B cell (primary cell): ENCODE data around the gene SLC44A4. TPM values are rescaled to one million over a fixed set of nuclear protein-coding genes. Genes with fewer than 3 reads are reported as not detected.

ENCODE experiments used
- ATAC-seq: fragments of 200-7000 bp; cut with Tn5 transposase; one replicate; pipeline ENCODE4 v1.10.0; 2021; ENCODE audit warnings: low read depth, mild to moderate bottlenecking, moderate number of reproducible peaks, moderate library complexity
- CTCF ChIA-PET: fragments of 350-600 bp; sonication (Branson Sonifier 250); formaldehyde crosslinking; loops from one replicate; lab custom pipeline; 2021; ENCODE audit warnings: antibody characterized with exemption, inconsistent platforms; lab: Charles Lee
- POLR2A ChIA-PET: fragments of 350-600 bp; sonication (Branson Sonifier 250); formaldehyde crosslinking; loops from one replicate; lab custom pipeline; 2021; ENCODE audit warnings: antibody characterized with exemption; lab: Charles Lee
- DNase-seq: peaks from one replicate; pipeline ENCODE4 v3.0.0; 2013
- H2AFZ ChIP-seq: 2 replicates; pipeline ENCODE4 v1.6.1; 2012; ENCODE audit warnings: mild to moderate bottlenecking, low read depth, low read length; ENCODE audit not compliant: insufficient read depth, poor library complexity, severe bottlenecking
- H3K27ac ChIP-seq, 2 donors: 1 replicate in 1 of 2; 2 replicates in 1 of 2; pipeline ENCODE4 v1.5.1; 2012 to 2013; ENCODE audit warnings: low read length in 2 of 2, mild to moderate bottlenecking in 2 of 2, moderate library complexity in 1 of 2
- H3K27me3 ChIP-seq, 4 experiments: fragments of 200-600 bp in 1 of 4; sonication (generic) in 1 of 4; replicated peaks in 1 of 4; 1 replicate in 2 of 4; 2 replicates in 2 of 4; pipeline versions ENCODE4 v1.6.1 to v1.7.0; 2013 to 2016; ENCODE audit warnings: low read length in 3 of 4, mild to moderate bottlenecking in 2 of 4, mixed read lengths in 1 of 4, moderate library complexity in 1 of 4; ENCODE audit not compliant: insufficient read depth in 4 of 4, control insufficient read depth in 3 of 4; ENCODE audit errors: control extremely low read depth in 1 of 4
- H3K36me3 ChIP-seq, 2 experiments: replicated peaks in 1 of 2; 1 replicate in 1 of 2; 2 replicates in 1 of 2; pipeline versions ENCODE4 v1.6.1 to v1.7.1; 2013; ENCODE audit warnings: low read length in 1 of 2; ENCODE audit not compliant: insufficient read depth in 2 of 2, control insufficient read depth in 1 of 2; ENCODE audit errors: control extremely low read depth in 1 of 2, extremely low read depth in 1 of 2
- H3K4me1 ChIP-seq, 2 donors: fragments of 200-600 bp in 1 of 2; sonication (generic) in 1 of 2; 1 replicate in 1 of 2; 2 replicates in 1 of 2; pipeline versions ENCODE4 v1.5.1 to v1.6.1; 2013 to 2017; ENCODE audit warnings: low read length in 2 of 2; ENCODE audit not compliant: control insufficient read depth in 2 of 2, insufficient read depth in 2 of 2
- H3K4me2 ChIP-seq: replicated peaks from 2 replicates; pipeline ENCODE3; 2012; ENCODE audit warnings: mild to moderate bottlenecking, low read depth, low read length; ENCODE audit not compliant: poor library complexity, severe bottlenecking
- H3K4me3 ChIP-seq, 5 experiments: fragments of 200-600 bp in 1 of 5; sonication (generic) in 1 of 5; 1 replicate in 3 of 5; 2 replicates in 2 of 5; pipeline versions ENCODE4 v1.5.1 to v1.7.0; 2011 to 2016; ENCODE audit warnings: low read length in 4 of 5, mild to moderate bottlenecking in 4 of 5, low read depth in 2 of 5, control low read depth in 1 of 5, moderate library complexity in 1 of 5; ENCODE audit not compliant: insufficient read depth in 1 of 5; ENCODE audit errors: control extremely low read depth in 1 of 5, extremely low read depth in 1 of 5
- H3K79me2 ChIP-seq: fragments of 200-600 bp; sonication (generic); one replicate; pipeline ENCODE4 v1.6.0; 2016; ENCODE audit warnings: low read length; ENCODE audit not compliant: control insufficient read depth, insufficient read depth
- H3K9ac ChIP-seq: fragments of 200-600 bp; sonication (generic); 2 replicates; pipeline ENCODE4 v1.6.1; 2017; ENCODE audit warnings: mild to moderate bottlenecking, low read length, moderate library complexity
- H3K9me3 ChIP-seq, 3 donors: one replicate each; pipeline versions ENCODE4 v1.6.1 to v1.7.1; 2013; ENCODE audit warnings: low read length in 2 of 3; ENCODE audit not compliant: control insufficient read depth in 2 of 3, insufficient read depth in 1 of 3; ENCODE audit errors: control extremely low read depth in 1 of 3
- H4K20me1 ChIP-seq: 2 replicates; pipeline ENCODE4 v1.6.0; 2012; ENCODE audit warnings: mild to moderate bottlenecking, low read length; ENCODE audit not compliant: insufficient read depth, control insufficient read depth, poor library complexity, severe bottlenecking
- H3K27ac Mint-ChIP-seq: one replicate; pipeline ENCODE4 v1.8.0; 2021; ENCODE audit warnings: mixed read lengths
- H3K27me3 Mint-ChIP-seq: one replicate; pipeline ENCODE4 v1.8.0; 2021; ENCODE audit warnings: mixed read lengths
- H3K4me1 Mint-ChIP-seq: one replicate; pipeline ENCODE4 v1.8.0; 2021; ENCODE audit warnings: mixed read lengths
- H3K4me3 Mint-ChIP-seq: one replicate; pipeline ENCODE4 v1.8.0; 2021; ENCODE audit warnings: mixed read lengths
- H3K9me3 Mint-ChIP-seq: one replicate; pipeline ENCODE4 v1.8.0; 2022; ENCODE audit warnings: mixed read lengths; ENCODE audit not compliant: insufficient read depth
- CTCF ChIP-seq: fragments of 200-600 bp; IDR thresholded peaks from one replicate; pipeline ENCODE4 v1.8.0; 2022; ENCODE audit warnings: antibody characterized with exemption, mild to moderate bottlenecking
- EZH2 ChIP-seq: IDR thresholded peaks from 2 replicates; pipeline ENCODE4 v1.6.1; 2012; ENCODE audit warnings: borderline replicate concordance, low read depth, mild to moderate bottlenecking, moderate library complexity, low read length; ENCODE audit not compliant: insufficient read depth, poor library complexity, severe bottlenecking
- WGBS: methylation state at CpG from one replicate; pipeline ENCODE4 v1.1.5; 2013; ENCODE audit warnings: missing lambda C conversion rate; ENCODE audit not compliant: insufficient coverage; 5-methylcytosine and 5-hydroxymethylcytosine counted together
- intact Hi-C: fragments of 100-400 bp; cut with micrococcal nuclease; formaldehyde crosslinking; loops from one replicate; pipeline ENCODE4 v1.10.0; 2022
- polyA plus RNA-seq: library from polyadenylated mRNA; depleted of rRNA; stranded (reverse); fragments of >200 nt; gene quantifications from 2 replicates; pipeline ENCODE4 v1.2.3, GENCODE V29; 2012
- total RNA-seq, 2 donors: library from RNA; stranded (reverse); fragments of 120-200 nt in 1 of 2; gene quantifications; 1 replicate in 1 of 2; 2 replicates in 1 of 2; pipeline versions ENCODE4 v1.2.3 to v1.2.4, GENCODE V29; 2013 to 2022

Gene SLC44A4
- total and polyA plus RNA-seq, 2 donors (not counting 1 experiment from before 2014, with no cell fraction given) = not detected

- H3K9me3 ChIP-seq = no peaks in the 10 kb centered on the region
- ATAC-seq = no peak
- TF ChIP-seq EZH2 = no peak
- no peak for TF ChIP-seq CTCF
- no peaks in the 10 kb centered on the region for H3K79me2 ChIP-seq
- POLR2A ChIA-PET = interaction anchor here (0.7 kb wide), 1 partner anchor 207 kb away, joined by 3 read pairs; no protein-coding TSS in a partner anchor
- no peaks in the 10 kb centered on the region for H3K27me3 ChIP-seq
- no peak overlapping the region for H3K4me2 ChIP-seq
- H3K36me3 ChIP-seq = peaks cover 0 to 43% of the 10 kb centered on the region in 2 experiments
- H3K9ac ChIP-seq = no peak overlapping the region
- H3K27ac ChIP-seq = no peak overlapping the region
- intact Hi-C loops = no loop called here
- Mint-ChIP-seq H3K4me3 (no peak overlapping the region), H3K9me3 (no peaks in the 10 kb centered on the region), H3K27ac (no peak overlapping the region), H3K27me3 (no peaks in the 10 kb centered on the region), H3K4me1 (peaks cover 10% of the 10 kb centered on the region)
- no peak overlapping the region for H3K4me3 ChIP-seq
- peaks cover 6% of the 10 kb centered on the region for H4K20me1 ChIP-seq
- CTCF ChIA-PET = interaction anchor here (0.7 kb wide), 1 partner anchor 181 kb away, joined by 3 read pairs; no protein-coding TSS in a partner anchor
- no peak overlapping the region for H2AFZ ChIP-seq
- no peak for DNase-seq
- 80% methylated on average over 5 of the region's 6 CpGs for WGBS
- peaks cover 3 to 10% of the 10 kb centered on the region in 2 donors for H3K4me1 ChIP-seq
These were observed 14.0 kb upstream of the SLC44A4 start for GRCh38 chr6:31892821-31893220.

- no peaks in the 10 kb centered on the region for H3K9me3 Mint-ChIP-seq
- no peak overlapping the region for H3K27ac Mint-ChIP-seq
- H2AFZ ChIP-seq = no peak overlapping the region
- no peak for DNase-seq
- no peak overlapping the region for H3K4me3 ChIP-seq
- POLR2A ChIA-PET = interaction anchor here (0.6 kb wide), 1 partner anchor 138 kb away, joined by 3 read pairs; no protein-coding TSS in a partner anchor
- H3K27me3 Mint-ChIP-seq = no peaks in the 10 kb centered on the region
- no peak overlapping the region for H3K27ac ChIP-seq
- H3K4me3 Mint-ChIP-seq = no peak overlapping the region
- H3K27me3 ChIP-seq = no peaks in the 10 kb centered on the region
- peaks cover 2 to 67% of the 10 kb centered on the region in 2 experiments for H3K36me3 ChIP-seq
- CTCF ChIA-PET = interaction anchor here (0.9 to 3.4 kb wide), 12 partner anchors 14 to 211 kb away, joined by 3 to 12 read pairs (median 4); partner anchors contain the start of genes MSH5, NELFE and SKIC2
- intact Hi-C loops = no loop called here
- no peak for ATAC-seq
- no peaks in the 10 kb centered on the region for H3K79me2 ChIP-seq
- 86% methylated on average over 1 of the region's 3 CpGs for WGBS
- no peaks in the 10 kb centered on the region for H3K4me1 ChIP-seq
- H3K4me2 ChIP-seq = no peak overlapping the region
- H3K9me3 ChIP-seq = no peaks in the 10 kb centered on the region
- peaks cover 6% of the 10 kb centered on the region for H4K20me1 ChIP-seq
- H3K4me1 Mint-ChIP-seq = no peaks in the 10 kb centered on the region
- H3K9ac ChIP-seq = no peak overlapping the region
- no peak for TF ChIP-seq CTCF
- TF ChIP-seq EZH2 = no peak
These were observed 10.7 kb upstream of the SLC44A4 start for GRCh38 chr6:31889331-31889972.
